Hematopoietic multipotent progenitor cell treated with erythropoietin and hydrocortisone succinate and interleukin-3 and kit ligand, for 15 days (in vitro differentiated cells): ENCODE measurements around the gene LYPD8.
"Not testable (repeated sequence)": the region's sequence is repeated elsewhere in the genome, so short reads cannot be mapped to it uniquely, and the experiment has no call there.

Experiments
- DNase-seq: peaks from one replicate; pipeline ENCODE4 v3.0.0-alpha.2; 2015; ENCODE audit warnings: low spot score

The LYPD8 gene, protein sequence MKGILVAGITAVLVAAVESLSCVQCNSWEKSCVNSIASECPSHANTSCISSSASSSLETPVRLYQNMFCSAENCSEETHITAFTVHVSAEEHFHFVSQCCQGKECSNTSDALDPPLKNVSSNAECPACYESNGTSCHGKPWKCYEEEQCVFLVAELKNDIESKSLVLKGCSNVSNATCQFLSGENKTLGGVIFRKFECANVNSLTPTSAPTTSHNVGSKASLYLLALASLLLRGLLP

DNA sequence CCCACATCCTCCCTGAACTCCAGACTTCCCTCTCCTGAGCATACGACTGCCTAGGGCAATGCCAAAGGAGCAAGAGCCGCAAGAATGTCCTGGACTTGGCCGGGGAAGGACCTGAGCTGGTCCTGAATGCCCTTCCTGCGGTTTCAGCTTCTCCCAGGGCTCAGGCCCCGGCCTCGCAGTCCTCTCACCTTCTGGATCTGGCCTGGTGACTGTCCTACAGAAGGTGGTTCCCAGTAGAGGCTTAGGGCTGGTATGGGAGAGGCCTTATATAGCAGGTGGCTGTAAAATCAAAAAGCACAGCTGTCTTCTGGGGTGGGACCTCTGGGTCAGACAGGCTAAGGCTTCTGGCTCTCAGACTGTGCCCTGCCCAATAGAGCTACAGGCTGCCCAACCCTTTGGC lies at the start of gene LYPD8:
Gene LYPD8, minus strand, starts transcription at position 243 of the 400 bp plus-strand sequence. CDS start 4,678 bp downstream, outside the sequence.
- DNase-seq: no peak

DNA sequence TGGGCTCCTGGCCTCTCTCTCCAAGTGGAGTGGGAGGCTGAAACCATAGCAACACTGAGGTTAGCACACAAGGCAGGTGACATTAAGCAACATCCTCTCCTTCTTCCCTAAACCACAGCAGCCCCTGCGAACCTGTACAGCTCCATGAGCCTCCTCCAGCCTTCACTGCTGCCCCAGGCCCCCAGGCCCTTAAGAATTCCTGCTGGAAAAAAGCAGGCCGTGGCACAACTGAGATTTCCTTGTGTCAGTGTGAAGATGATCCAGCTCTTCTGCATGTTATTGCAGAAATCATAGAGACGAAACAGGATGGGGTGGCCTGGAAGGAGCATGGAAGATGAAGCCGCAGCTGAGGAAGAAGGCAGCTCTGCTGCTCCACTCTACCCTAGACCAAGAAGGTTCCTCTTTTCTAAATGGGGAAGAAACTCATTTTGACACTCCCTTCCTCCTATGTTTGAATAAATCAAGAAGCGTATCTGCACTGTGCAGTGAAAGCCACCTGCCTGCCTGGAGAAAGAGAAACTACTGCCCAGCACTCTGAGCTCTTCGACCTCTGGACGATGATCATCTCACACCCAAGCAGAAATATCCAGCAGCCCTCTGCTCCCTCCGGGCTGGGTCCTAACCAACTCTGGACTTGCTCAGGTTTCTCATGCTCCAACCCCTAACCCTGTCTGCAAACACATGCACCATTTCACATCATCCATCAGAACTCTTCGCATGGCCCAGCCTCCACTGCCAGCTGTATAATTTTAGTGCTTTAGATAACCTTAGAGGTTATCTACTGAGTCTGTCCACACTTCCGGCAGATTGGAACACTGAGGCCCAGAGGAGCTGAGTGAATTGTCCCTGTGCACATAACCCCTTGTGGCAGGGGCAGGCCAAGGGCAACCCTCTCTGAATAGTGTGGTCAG lies 49.5 kb upstream of the LYPD8 start:
- no peak for DNase-seq

DNA sequence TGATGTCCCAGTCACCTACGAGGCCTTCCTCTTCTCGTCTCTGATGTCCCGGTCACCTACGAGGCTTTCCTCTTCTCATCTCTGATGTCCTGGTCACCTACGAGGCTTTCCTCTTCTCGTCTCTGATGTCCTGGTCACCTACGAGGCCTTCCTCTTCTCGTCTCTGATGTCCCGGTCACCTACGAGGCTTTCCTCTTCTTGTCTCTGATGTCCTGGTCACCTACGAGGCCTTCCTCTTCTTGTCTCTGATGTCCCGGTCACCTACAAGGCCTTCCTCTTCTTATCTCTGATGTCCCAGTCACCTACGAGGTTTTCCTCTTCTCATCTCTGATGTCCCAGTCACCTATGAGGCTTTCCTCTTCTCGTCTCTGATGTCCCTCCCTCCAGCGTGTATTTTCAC lies 47.9 kb upstream of the LYPD8 start:
- DNase-seq: not testable (repeated sequence)

DNA sequence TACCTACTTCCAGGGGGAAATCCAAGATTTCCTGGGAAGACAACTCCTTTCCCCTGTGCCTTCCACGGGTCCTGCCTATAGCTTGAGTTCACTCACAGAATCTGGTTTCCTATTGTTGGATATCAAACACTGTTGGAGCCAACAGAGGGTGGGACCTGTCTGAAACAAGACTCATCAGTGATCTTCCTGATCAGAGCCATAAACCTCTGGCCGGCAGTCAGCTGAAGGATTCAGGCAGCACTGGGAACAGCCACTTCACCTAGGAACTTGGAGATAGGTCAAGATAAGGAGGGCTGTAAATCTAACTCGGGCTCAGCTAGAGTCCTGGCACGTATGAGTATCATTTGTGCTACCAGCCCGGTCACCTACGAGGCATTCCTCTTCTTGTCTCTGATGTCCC lies 46.9 kb upstream of the LYPD8 start:
- no peak for DNase-seq

DNA sequence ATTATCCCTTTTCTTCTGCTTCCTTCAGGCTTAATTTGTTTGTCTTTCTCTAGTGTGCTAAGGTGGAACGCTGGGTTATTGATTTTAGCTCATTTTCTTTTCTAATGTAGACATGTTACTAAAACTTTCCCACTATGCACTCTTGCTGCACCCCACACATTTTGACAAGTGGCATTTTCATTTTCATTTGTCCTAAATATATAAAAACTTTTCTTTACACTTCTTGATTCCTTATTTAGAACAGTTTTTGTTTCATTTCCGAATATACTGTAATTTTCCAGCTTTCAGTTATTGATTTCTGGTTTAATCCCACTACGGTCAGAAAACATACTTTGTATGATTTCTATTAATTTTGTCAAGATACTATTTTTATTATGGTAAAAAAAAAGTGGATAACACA lies 44.9 kb upstream of the LYPD8 start:
- no peak for DNase-seq

DNA sequence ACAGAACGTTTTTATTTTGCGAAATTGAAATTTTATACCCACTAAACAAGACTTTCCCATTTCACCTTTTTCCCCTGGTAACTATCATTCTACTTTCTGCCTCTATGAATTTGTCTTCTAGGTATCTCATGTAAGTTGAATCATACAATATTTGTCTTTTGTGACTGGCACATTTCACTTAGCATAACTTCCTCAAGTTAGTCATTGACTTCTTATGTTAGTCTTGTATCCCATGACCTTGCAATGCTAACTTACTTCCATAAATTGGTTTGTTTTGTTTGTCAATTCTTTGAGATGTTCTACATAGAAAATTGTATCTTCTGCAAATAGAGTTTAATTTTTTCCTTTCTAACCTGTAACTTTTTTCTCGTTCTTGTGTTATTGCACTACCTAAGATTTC lies 43.2 kb upstream of the LYPD8 start:
- DNase-seq: no peak

DNA sequence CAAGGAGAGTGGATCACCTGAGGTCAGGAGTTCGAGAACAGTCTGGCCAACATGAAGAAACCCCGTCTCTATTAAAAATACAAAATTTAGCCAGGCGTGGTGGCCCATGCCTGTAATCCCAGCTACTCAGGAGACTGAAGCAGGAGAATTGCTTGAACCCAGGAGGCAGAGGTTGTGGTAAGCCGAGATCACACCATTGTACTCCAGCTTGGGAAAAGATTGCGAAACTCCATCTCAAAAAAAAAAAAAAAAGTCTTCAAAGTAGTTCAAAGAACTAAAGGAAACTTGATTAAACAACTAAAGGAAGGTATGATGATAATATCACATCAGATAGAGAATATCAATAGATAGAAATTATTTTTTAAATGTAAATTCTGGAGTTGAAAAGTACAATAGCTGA lies 39.1 kb upstream of the LYPD8 start:
- not testable (repeated sequence) for DNase-seq

DNA sequence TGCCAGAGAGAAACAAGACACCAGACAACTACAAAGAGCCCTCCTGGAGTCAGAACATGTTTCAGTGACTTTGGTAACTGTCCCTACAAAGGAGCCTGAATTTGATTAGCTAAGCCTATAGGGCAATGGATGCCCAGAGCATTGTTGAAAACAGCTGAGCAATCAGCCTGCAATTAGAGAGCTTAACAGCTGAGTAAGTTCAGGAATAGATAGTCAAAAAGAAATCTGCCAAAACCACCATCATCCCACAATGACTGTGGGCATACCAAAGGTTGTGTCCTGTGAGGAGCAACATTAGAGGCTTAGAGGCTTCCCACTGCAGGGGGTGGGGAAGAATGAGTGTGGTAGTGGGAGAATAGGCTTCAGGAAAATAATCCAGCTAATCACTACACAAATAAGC lies 38.0 kb upstream of the LYPD8 start:
- no peak for DNase-seq

DNA sequence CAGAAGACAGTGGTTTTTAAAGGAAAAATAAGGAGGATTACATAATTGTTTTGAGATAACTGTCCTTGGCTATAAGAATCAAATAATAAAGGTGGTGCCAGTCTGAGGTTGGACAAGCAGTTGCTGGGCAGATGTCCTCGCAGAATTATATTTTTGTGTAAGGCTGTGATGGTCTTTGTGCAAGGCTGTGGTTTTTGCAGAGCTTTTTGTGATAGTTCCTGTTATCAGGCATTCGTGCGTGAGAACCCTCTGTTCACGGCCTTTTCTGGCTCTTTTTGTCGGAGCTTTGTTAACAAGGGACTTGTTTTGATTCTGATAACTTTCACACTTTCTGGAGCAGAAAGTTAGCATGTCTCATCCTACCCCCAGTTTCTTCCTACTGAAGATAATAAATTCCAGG lies 36.8 kb upstream of the LYPD8 start:
- no peak for DNase-seq

DNA sequence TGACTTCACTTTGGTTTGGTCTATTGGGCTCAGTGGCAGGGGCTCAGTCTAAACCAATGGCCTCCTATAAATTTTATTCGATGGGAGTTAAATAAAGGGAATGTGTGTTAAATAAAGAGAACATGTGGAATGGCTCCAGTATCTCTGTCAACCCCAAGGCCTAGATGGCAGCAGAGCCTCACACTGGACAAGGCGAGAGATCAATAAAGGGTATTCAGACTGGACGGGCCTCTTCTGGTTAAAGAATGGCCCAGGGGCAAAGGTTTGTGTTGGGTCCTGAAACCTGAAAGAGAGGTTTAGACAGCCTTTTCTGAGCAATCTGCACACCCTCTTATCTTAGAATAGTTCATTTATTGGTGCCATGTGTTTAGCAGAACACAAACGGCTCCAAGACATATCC lies 35.5 kb upstream of the LYPD8 start:
- no peak for DNase-seq

DNA sequence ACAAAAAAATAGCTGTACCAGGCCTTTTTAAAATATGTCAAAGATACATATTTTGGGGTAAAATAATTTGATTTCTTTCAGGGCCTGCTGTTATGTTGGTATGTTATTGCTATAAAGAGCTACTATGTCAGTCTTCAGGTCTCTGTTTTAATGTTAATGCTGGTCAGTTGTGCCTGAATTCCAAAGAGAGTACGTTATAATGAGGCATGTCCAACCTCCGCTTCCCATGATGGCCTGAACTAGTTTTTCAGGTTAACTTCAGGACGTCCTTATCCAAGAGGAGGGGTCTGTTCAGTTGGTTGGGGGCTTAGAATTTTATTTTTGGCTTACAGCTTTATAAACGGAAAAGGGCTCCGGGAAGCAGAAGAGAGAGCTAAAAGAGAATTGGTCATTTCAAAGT lies 34.9 kb upstream of the LYPD8 start:
- DNase-seq: no peak

DNA sequence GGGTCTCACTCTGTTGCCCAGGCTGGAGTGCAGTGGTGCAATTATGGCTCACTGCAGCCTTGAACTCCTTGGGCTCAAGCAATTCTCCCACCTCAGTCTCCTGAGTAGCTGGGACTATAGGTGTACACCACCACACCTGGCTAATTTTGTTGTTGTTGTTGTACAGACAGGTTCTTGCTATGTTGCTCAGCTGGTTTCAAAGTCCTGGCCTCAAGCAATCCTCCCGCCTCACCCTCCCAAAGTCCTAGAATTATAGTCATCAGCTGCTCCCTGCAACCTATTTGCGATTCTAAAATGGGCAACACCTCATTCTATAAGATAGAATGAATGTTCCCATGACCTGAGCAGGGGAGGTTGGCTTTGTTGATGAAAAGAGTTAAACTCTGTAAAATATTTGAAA lies 33.8 kb upstream of the LYPD8 start:
- not testable (repeated sequence) for DNase-seq

DNA sequence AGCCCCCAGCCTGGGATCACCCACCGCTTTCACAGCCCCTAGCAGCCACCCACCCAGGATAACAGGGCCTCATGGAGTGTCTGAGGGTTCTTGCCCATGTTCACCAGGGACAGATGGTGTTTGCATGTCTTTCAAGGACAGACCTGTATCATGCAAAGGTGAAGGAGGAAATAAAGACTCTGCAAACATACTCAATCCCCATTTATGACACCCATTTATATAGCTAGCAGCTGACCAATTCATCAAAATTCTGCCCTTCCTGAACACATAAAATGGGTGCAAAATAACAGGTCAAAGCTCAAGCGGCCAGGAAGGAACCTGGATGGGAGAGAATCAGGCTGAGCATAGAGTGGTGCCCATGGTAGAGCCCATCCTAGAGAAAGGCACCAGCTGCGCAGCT lies 32.8 kb upstream of the LYPD8 start:
- no peak for DNase-seq

DNA sequence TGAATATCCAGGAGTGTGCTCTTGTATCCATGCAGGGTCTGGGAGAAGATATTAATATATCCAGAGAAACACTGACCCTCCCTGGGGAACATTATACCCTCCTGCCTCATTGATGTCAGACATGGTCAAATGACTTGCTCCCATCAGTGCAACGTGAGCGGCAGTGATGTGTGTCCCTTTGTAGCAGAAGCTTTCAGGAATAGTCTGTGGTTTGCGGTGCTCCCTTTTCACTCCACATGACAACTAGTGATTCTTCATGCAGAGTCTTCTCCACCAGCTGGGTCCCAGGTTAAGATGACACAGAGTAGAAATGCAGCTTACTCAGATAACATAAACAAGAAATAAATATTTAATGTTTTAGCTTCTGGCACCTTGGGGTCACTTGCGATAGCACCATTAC lies 31.9 kb upstream of the LYPD8 start:
- DNase-seq: no peak

DNA sequence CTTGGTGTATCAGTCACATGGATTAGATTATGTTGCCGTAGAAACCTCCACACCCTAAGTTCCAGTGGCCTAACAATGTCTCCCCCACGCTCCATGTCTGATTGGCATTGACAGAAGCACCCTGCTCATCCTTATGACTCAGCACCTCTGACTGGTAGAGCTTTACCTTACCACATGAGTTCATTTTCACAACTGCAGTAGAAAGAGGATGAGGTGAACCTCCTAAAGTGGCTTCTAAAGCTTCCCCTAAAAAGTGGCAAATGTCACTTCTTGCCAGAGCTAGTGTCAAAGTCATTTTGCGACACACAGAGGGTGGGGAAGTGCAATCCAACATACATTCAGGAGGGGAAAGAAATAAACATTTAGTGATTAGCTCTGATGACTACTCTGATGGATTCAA lies 30.6 kb upstream of the LYPD8 start:
- DNase-seq: no peak

DNA sequence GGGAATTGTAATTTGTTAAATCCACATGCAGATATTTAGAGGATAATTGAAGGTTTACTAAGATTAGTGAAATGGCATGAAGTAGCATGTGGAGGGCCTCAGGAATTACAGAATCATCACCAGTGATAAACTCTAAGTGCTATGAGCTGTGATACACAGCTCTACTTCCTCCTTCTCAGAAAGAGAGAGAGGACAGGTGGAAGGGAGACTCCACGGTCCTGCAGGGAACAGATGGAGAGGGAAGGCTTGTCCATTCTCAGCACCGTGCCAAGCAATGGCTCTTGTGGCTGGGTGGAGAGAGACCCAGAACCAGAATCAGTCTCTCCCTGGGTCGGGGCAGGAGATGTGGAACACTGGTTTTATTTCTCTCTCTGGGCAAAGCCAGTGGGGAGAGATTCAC lies 27.8 kb upstream of the LYPD8 start:
- no peak for DNase-seq

DNA sequence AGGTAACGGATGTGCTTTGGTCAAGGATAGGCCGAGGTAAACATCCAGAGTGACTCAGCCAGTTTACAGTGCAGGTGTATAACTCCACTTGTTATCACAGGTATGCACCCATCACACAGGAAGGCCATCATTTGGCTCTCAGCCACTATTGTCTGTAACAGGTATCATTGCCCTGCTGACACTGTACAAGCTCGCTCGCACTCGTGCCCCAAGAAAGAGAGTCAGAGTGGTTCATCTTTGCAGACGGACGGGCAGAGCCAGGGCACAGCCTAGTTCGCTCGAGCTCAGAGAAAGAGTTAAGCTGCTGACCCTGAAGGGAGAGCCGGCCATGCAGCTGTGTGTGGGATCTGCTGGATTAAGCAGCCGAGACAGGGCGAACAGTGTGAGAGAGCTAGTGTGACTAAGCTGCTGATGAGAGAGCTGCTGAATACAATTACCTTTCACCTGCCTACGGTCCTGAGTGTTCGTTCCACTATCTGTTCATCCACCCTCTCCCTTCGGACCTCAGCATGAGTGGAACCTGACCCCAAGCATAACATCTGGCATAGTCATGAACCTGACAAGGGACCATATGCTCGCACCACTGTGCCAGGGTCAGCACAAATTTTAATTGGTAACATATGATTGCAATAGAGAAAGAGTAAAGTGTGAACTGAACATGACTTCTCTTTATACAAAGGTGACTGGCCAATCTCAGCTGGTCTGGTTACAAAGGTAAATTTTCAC lies 27.0 kb upstream of the LYPD8 start:
- no peak for DNase-seq

DNA sequence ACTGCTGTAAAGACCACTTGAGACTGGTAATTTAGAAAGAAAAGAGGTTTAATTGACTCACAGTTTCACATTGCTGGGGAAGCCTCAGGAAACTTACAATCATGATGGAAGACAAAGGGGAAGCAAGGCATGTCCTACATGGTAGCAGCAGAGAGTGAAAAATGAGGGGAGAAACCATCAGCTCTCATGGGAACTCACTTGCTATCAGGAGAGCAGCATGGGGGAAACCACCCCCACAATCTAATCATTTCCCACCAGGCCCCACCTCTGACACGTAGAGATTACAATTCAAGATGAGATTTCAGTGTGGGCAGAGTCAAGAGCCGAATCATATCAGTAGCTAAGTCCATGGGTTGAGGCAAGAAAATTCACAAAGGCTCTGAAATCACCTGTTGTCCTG lies 23.8 kb upstream of the LYPD8 start:
- no peak for DNase-seq

DNA sequence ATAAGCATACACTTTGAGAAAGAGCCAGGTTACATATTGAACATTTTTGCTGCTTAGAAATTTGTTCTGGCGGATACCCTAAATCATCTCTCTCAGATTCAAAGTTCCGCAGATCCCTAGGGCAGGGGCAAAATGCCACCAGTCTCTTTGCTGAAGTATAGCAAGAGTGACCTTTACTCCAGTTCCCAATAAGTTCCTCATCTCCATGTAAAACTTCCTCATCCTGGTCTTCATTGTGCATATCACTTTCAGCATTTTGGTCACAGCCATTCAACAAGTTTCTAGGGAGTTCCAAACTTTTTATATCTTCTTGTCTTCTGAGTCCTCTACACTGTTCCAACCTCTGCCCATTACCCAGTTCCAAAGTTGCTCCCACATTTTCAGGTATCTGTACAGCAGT lies 23.3 kb upstream of the LYPD8 start:
- no peak for DNase-seq

DNA sequence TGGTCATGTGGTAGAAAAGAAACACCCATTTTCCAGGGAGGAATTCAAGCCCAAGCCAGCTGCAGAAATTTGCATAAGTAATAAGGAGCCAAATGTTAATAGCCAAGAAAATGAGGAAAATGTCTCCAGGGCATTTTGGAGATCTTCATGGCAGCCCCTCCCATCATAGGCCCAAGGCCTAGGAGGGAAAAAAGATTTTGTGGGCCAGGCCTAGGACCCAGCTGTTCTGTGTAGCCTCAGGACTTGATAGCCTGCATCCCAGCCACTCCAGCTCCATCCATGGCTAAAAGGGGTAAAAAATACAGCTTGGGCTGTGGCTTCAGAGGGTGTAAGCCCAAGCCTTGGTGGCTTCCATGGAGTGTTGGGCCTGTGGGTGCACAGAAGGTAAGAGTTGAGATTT lies 21.4 kb upstream of the LYPD8 start:
- no peak for DNase-seq

DNA sequence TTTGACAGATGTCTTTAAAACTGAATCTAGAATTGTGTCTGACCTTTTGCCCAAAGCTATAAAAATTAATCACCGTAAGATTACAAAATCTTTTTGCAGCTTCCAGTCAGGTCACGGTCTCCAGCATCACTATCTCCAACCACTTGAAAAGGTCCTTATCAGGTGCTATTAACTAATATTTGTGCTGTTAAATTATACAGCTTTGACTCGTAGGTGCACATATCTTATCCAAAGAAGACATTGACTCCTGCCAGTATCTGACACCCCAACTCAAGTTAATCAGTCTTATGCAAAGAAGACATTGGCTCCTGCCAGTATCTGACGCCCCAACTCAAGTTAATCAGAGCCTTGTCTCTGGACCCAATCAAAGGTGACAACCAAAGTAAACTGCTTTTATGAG lies 19.9 kb upstream of the LYPD8 start:
- DNase-seq: no peak

DNA sequence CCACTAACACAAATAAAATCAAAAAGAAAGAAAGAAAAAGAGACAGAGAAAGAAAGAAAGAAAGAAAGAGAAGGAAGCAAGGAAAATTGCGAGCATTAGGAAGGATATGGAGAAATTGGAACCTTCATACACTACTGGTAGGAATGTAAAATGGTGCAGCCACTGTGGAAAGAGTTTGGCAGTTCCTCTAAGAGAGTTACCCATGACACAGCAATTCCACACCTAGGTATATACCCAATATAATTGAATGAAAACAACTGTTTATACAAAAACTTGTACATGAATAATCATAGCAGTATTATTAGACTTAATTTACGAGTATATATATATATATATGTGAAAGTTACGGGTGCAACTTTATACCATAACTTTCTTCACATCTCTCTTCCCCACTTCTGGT lies 4.1 kb upstream of the LYPD8 start:
- DNase-seq: no peak

DNA sequence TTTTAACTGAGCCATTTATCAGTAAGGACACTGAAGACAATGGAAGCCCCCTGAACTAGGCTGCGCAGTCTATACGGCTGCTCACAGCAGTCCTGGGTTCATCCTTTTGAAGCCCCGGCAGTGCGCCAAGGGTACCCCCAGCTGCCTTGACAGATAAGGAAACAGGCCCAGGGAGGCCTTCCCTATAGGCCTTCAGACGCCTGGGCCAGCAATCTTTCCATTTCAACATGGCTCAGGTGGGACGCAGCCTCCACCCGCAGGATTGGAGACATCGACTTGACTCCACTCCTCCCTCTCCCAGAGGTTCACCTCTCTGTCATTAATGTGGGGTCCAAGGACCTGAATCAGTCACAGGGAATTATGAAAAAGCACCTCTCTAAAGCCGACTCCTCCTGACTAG lies 2.8 kb upstream of the LYPD8 start:
- no peak for DNase-seq
